Activated CD8-positive, alpha-beta memory T cell treated with anti-CD3 and anti-CD28 coated beads for 24 hours (primary cell): ENCODE results near the gene SULT2B1.

Source experiments
- DNase-seq: peaks from one replicate; pipeline ENCODE4 v3.0.0-alpha.2; 2020

The SULT2B1 gene

GRCh38 chr19:48636859-48637448 lies 85.0 kb downstream of the SULT2B1 start, which contains the start of gene DBP:
Gene DBP, minus strand, starts transcription at chr19:48637379. Its CDS starts 385 bp downstream, at chr19:48636994.
- DNase-seq: no peak

GRCh38 chr19:48637449-48637947 lies 85.5 kb downstream of the SULT2B1 start:
- peak; percentile 99 for DNase-seq

GRCh38 chr19:48637948-48638830 lies 86.2 kb downstream of the SULT2B1 start:
- peak; percentile 87 for DNase-seq

- peak; percentile 70 for DNase-seq
These were observed 86.9 kb downstream of the SULT2B1 start for GRCh38 chr19:48638831-48639381.

GRCh38 chr19:48639483-48640375 lies 87.8 kb downstream of the SULT2B1 start:
- no peak for DNase-seq

- DNase-seq: no peak
These were observed 89.9 kb downstream of the SULT2B1 start for GRCh38 chr19:48641850-48642249.

GRCh38 chr19:48642862-48643261 lies 90.9 kb downstream of the SULT2B1 start:
- DNase-seq: no peak

- DNase-seq: no peak
These were observed 92.4 kb downstream of the SULT2B1 start for GRCh38 chr19:48644355-48644754.

- DNase-seq: peak; percentile 87
These were observed 93.1 kb downstream of the SULT2B1 start for GRCh38 chr19:48644839-48645619.

- DNase-seq: no peak
These were observed 93.6 kb downstream of the SULT2B1 start for GRCh38 chr19:48645620-48646000.

GRCh38 chr19:48646001-48646721 lies 94.2 kb downstream of the SULT2B1 start, which contains the start of gene CA11:
Gene CA11, minus strand, starts transcription at chr19:48646187. Its CDS starts 555 bp downstream, at chr19:48645632.
- peak; percentile 98 for DNase-seq

GRCh38 chr19:48646722-48647216 lies 94.8 kb downstream of the SULT2B1 start:
- DNase-seq: no peak

- DNase-seq: no peak
These were observed 96.2 kb downstream of the SULT2B1 start for GRCh38 chr19:48648134-48648533.
